Upper lobe of left lung (tissue), 4 donors: ENCODE results near the gene CENPP.
"Not testable (repeated sequence)": the region's sequence is repeated elsewhere in the genome, so short reads cannot be mapped to it uniquely, and the experiment has no call there.

Source experiments
- EP300 ChIP-seq, 4 donors: sonication (generic); formaldehyde crosslinking; IDR thresholded peaks; one replicate each; pipeline ENCODE4 v1.5.1; 2017; ENCODE audit warnings: antibody characterized with exemption in 4 of 4, control low read depth in 2 of 4
- POLR2A ChIP-seq, 4 donors: fragments of 450-650 bp; IDR thresholded peaks; one replicate each; pipeline ENCODE4 v1.5.1; 2016 to 2017; ENCODE audit warnings: antibody characterized with exemption in 4 of 4, mild to moderate bottlenecking in 2 of 4
- POLR2AphosphoS5 ChIP-seq, 2 donors: sonication (generic); formaldehyde crosslinking; IDR thresholded peaks; one replicate each; pipeline ENCODE4 v1.5.1; 2017; ENCODE audit warnings: antibody characterized with exemption in 2 of 2
- TF ChIP-seq, protein P1 (sequence below), 6 experiments: fragments of 450-650 bp in 4 of 6; fragments of 200-600 bp in 2 of 6; sonication (generic) in 2 of 6; IDR thresholded peaks; one replicate each; pipeline ENCODE4 v1.5.1; 2016 to 2019; ENCODE audit warnings: antibody characterized with exemption in 6 of 6

DNA sequence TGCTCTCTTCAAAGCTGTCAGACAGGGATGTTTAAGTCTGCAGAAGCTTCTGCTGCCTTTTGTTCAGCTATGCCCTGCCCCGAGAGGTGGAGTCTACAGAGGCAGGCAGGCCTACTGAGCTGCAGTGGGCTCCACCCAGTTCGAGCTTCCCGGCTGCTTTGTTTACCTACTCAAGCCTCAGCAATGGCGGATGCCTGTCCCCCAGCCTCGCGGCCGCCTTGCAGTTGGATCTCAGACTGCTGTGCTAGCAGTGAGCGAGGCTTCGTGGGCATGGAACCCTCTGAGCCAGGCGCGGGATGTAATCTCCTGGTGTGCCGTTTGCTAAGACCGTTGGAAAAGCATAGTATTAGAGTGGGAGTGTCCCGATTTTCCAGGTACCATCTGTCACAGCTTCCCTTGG lies 247.9 kb downstream of the CENPP start:
- TF ChIP-seq EP300, POLR2AphosphoS5, POLR2A (IDR thresholded peaks at IDR 0.05): not testable (repeated sequence)
- TF ChIP-seq, protein P1, sequence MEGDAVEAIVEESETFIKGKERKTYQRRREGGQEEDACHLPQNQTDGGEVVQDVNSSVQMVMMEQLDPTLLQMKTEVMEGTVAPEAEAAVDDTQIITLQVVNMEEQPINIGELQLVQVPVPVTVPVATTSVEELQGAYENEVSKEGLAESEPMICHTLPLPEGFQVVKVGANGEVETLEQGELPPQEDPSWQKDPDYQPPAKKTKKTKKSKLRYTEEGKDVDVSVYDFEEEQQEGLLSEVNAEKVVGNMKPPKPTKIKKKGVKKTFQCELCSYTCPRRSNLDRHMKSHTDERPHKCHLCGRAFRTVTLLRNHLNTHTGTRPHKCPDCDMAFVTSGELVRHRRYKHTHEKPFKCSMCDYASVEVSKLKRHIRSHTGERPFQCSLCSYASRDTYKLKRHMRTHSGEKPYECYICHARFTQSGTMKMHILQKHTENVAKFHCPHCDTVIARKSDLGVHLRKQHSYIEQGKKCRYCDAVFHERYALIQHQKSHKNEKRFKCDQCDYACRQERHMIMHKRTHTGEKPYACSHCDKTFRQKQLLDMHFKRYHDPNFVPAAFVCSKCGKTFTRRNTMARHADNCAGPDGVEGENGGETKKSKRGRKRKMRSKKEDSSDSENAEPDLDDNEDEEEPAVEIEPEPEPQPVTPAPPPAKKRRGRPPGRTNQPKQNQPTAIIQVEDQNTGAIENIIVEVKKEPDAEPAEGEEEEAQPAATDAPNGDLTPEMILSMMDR (IDR thresholded peaks at IDR 0.05) = not testable (repeated sequence)
